ENCODE data around the gene COPZ1. TPM values are rescaled to one million over a fixed set of nuclear protein-coding genes. Genes with fewer than 3 reads are reported as not detected.
A peak's percentile ranks its signal among the peaks of the same experiment; 100 is the strongest.

The COPZ1 gene
- total and polyA plus RNA-seq, 9 of the 15 experiments (the other 6 are each of a cell fraction or from before 2014, with no cell fraction given), result 137 to 487 (median 233) TPM

- TF ChIP-seq ZBTB11 (CRISPR knock-in tag; IDR thresholded peaks at IDR 0.05) (peak in 2 of 3 experiments; percentile 38 to 48; a peak in 1 of 6 replicates), KLF6 (CRISPR knock-in tag; IDR thresholded peaks at IDR 0.05; ENCODE audit: borderline replicate concordance) (no peak), ZSCAN29 (IDR thresholded peaks at IDR 0.05) (no peak), RFX7 (CRISPR knock-in tag; IDR thresholded peaks at IDR 0.05) (no peak), XRCC3 (IDR thresholded peaks at IDR 0.05) (no peak), ZBTB49 (CRISPR knock-in tag; IDR thresholded peaks at IDR 0.05; ENCODE audit: borderline replicate concordance) (no peak), ADNP (tag; IDR thresholded peaks at IDR 0.05) (no peak), YBX1 (IDR thresholded peaks at IDR 0.05) (no peak), CCAR2 (IDR thresholded peaks at IDR 0.05; ENCODE audit: low read depth, low read length) (peak; percentile 69; the same call in 1 of the 2 replicates), TAF1 (IDR thresholded peaks at IDR 0.05; ENCODE audit: control insufficient read depth, extremely low read depth, insufficient read depth, low read length, severe bottlenecking) (no peak), KLF1 (tag; IDR thresholded peaks at IDR 0.05) (no peak), SAP30 (IDR thresholded peaks at IDR 0.05; ENCODE audit: borderline replicate concordance, insufficient read depth, low read depth, low read length, poor library complexity, severe bottlenecking) (no peak), KLF16 (IDR thresholded peaks at IDR 0.05) (peak; percentile 56), ZBTB43 (CRISPR knock-in tag; IDR thresholded peaks at IDR 0.05) (no peak), POLR2B (IDR thresholded peaks at IDR 0.05; ENCODE audit: low read depth, partially characterized antibody) (no peak), ZNF184 (CRISPR knock-in tag; IDR thresholded peaks at IDR 0.05) (no peak), ZNF589 (CRISPR knock-in tag; IDR thresholded peaks at IDR 0.05; ENCODE audit: low read depth) (no peak), HOMEZ (CRISPR knock-in tag; IDR thresholded peaks at IDR 0.05) (no peak), POLR2A (conservative IDR thresholded peaks at IDR 0.05) (no peak)
These were observed 30.6 kb upstream of the COPZ1 start (continued) for GRCh38 chr12:54294152-54294952.
